ENCODE results near the gene POMZP3.
A peak's percentile ranks its signal among the peaks of the same experiment; 100 is the strongest.
"Not testable (repeated sequence)": the region's sequence is repeated elsewhere in the genome, so short reads cannot be mapped to it uniquely, and the experiment has no call there.

Gene POMZP3

GRCh38 chr7:76626989-76627642, at the start of gene POMZP3:
TSS of gene POMZP3 (minus strand) at chr7:76627279. CDS start at chr7:76626064, 1,215 bp downstream.
- H3K4me3 ChIP-seq (ENCODE audit: low read length): peak within 1 kb of the TSS; percentile 65
- DNase-seq (ENCODE audit: low read depth): peak; percentile 10

GRCh38 chr7:76675783-76676182, 48.7 kb upstream of the POMZP3 start:
- H3K4me3 ChIP-seq (ENCODE audit: low read length); DNase-seq (ENCODE audit: low read depth): not testable (repeated sequence)

GRCh38 chr7:76673346-76673745, 46.3 kb upstream of the POMZP3 start:
- not testable (repeated sequence) for H3K4me3 ChIP-seq (ENCODE audit: low read length); DNase-seq (ENCODE audit: low read depth)

GRCh38 chr7:76659212-76659611, 32.1 kb upstream of the POMZP3 start:
- DNase-seq (ENCODE audit: low read depth); H3K4me3 ChIP-seq (ENCODE audit: low read length): not testable (repeated sequence)

- DNase-seq (ENCODE audit: low read depth); H3K4me3 ChIP-seq (ENCODE audit: low read length): not testable (repeated sequence)
These were observed 29.3 kb upstream of the POMZP3 start for GRCh38 chr7:76656425-76656824.

- not testable (repeated sequence) for DNase-seq (ENCODE audit: low read depth); H3K4me3 ChIP-seq (ENCODE audit: low read length)
These were observed 15.5 kb upstream of the POMZP3 start for GRCh38 chr7:76642620-76643019.

- H3K4me3 ChIP-seq (ENCODE audit: low read length); DNase-seq (ENCODE audit: low read depth): not testable (repeated sequence)
- peak; percentile 23 for TF ChIP-seq CTCF (conservative IDR thresholded peaks at IDR 0.05; ENCODE audit: low read length)
These were observed 10.1 kb upstream of the POMZP3 start for GRCh38 chr7:76637061-76637691.

- not testable (repeated sequence) for DNase-seq (ENCODE audit: low read depth)
- H3K4me3 ChIP-seq (ENCODE audit: low read length): peak overlapping the region; percentile 65
These were observed 498 bp downstream of the POMZP3 start for GRCh38 chr7:76626581-76626980.

GRCh38 chr7:76619439-76620190, 7.5 kb downstream of the POMZP3 start:
- not testable (repeated sequence) for DNase-seq (ENCODE audit: low read depth); H3K4me3 ChIP-seq (ENCODE audit: low read length)

GRCh38 chr7:76613783-76614182, 13.3 kb downstream of the POMZP3 start:
- not testable (repeated sequence) for H3K4me3 ChIP-seq (ENCODE audit: low read length)
- peak; percentile 53 for DNase-seq (ENCODE audit: low read depth)
- peak; percentile 45 for TF ChIP-seq CTCF (conservative IDR thresholded peaks at IDR 0.05; ENCODE audit: low read length)

- DNase-seq (ENCODE audit: low read depth): not testable (repeated sequence)
These were observed 14.8 kb downstream of the POMZP3 start for GRCh38 chr7:76612232-76612631.

GRCh38 chr7:76609864-76610263, 17.2 kb downstream of the POMZP3 start:
- H3K4me3 ChIP-seq (ENCODE audit: low read length); DNase-seq (ENCODE audit: low read depth): not testable (repeated sequence)

More at GRCh38 chr7:76612232-76612631, 14.8 kb downstream of the POMZP3 start:
- H3K4me3 ChIP-seq (ENCODE audit: low read length): not testable (repeated sequence)

- H3K4me3 ChIP-seq (ENCODE audit: low read length); DNase-seq (ENCODE audit: low read depth): not testable (repeated sequence)
These were observed 18.6 kb downstream of the POMZP3 start for GRCh38 chr7:76608469-76608868.

GRCh38 chr7:76606027-76606426, 21.1 kb downstream of the POMZP3 start:
- H3K4me3 ChIP-seq (ENCODE audit: low read length): not testable (repeated sequence)
- DNase-seq (ENCODE audit: low read depth): peak; percentile 91

GRCh38 chr7:76600650-76601049, 26.4 kb downstream of the POMZP3 start:
- DNase-seq (ENCODE audit: low read depth); H3K4me3 ChIP-seq (ENCODE audit: low read length): not testable (repeated sequence)

GRCh38 chr7:76600116-76600482, 27.0 kb downstream of the POMZP3 start:
- H3K4me3 ChIP-seq (ENCODE audit: low read length); DNase-seq (ENCODE audit: low read depth): not testable (repeated sequence)

- not testable (repeated sequence) for H3K4me3 ChIP-seq (ENCODE audit: low read length); DNase-seq (ENCODE audit: low read depth)
These were observed 28.4 kb downstream of the POMZP3 start for GRCh38 chr7:76598590-76599264.
